ENCODE data around the gene AFAP1L2.

AFAP1L2 gene

GRCh38 chr10:114274616-114275453, 129.5 kb downstream of the AFAP1L2 start:
- no peak for DNase-seq (ENCODE audit: low read depth in 1 of 2, low spot score in 1 of 2)

GRCh38 chr10:114273910-114274309, 130.4 kb downstream of the AFAP1L2 start:
- DNase-seq (ENCODE audit: low read depth in 1 of 2, low spot score in 1 of 2): no peak

- no peak for DNase-seq (ENCODE audit: low read depth in 1 of 2, low spot score in 1 of 2)
Measured at GRCh38 chr10:114272696-114273095, 131.6 kb downstream of the AFAP1L2 start.

GRCh38 chr10:114271779-114272167, 132.5 kb downstream of the AFAP1L2 start:
- DNase-seq (ENCODE audit: low read depth in 1 of 2, low spot score in 1 of 2): no peak

- no peak for DNase-seq (ENCODE audit: low read depth in 1 of 2, low spot score in 1 of 2)
Measured at GRCh38 chr10:114271075-114271778, 133.1 kb downstream of the AFAP1L2 start.

- no peak for DNase-seq (ENCODE audit: low read depth in 1 of 2, low spot score in 1 of 2)
Measured at GRCh38 chr10:114266521-114266920, 137.8 kb downstream of the AFAP1L2 start.

- DNase-seq (ENCODE audit: low read depth in 1 of 2, low spot score in 1 of 2): no peak
Measured at GRCh38 chr10:114265392-114266053, 138.8 kb downstream of the AFAP1L2 start.

GRCh38 chr10:114262496-114262895, 141.8 kb downstream of the AFAP1L2 start:
- DNase-seq (ENCODE audit: low read depth in 1 of 2, low spot score in 1 of 2): no peak

GRCh38 chr10:114261076-114261475, 143.2 kb downstream of the AFAP1L2 start:
- DNase-seq (ENCODE audit: low read depth in 1 of 2, low spot score in 1 of 2): no peak

- DNase-seq (ENCODE audit: low read depth in 1 of 2, low spot score in 1 of 2): no peak
Measured at GRCh38 chr10:114260366-114260765, 143.9 kb downstream of the AFAP1L2 start.

GRCh38 chr10:114259824-114260223, 144.5 kb downstream of the AFAP1L2 start:
- no peak for DNase-seq (ENCODE audit: low read depth in 1 of 2, low spot score in 1 of 2)

- no peak for DNase-seq (ENCODE audit: low read depth in 1 of 2, low spot score in 1 of 2)
Measured at GRCh38 chr10:114258274-114258840, 145.9 kb downstream of the AFAP1L2 start.

- DNase-seq (ENCODE audit: low read depth in 1 of 2, low spot score in 1 of 2): no peak
Measured at GRCh38 chr10:114257498-114257897, 146.8 kb downstream of the AFAP1L2 start.

- DNase-seq (ENCODE audit: low read depth in 1 of 2, low spot score in 1 of 2): no peak
Measured at GRCh38 chr10:114256822-114257221, 147.5 kb downstream of the AFAP1L2 start.

- no peak for DNase-seq (ENCODE audit: low read depth in 1 of 2, low spot score in 1 of 2)
Measured at GRCh38 chr10:114256008-114256765, 148.1 kb downstream of the AFAP1L2 start.

GRCh38 chr10:114255227-114255626, 149.1 kb downstream of the AFAP1L2 start:
- DNase-seq (ENCODE audit: low read depth in 1 of 2, low spot score in 1 of 2): no peak

- no peak for DNase-seq (ENCODE audit: low read depth in 1 of 2, low spot score in 1 of 2)
Measured at GRCh38 chr10:114252883-114253282, 151.4 kb downstream of the AFAP1L2 start.

- no peak for DNase-seq (ENCODE audit: low read depth in 1 of 2, low spot score in 1 of 2)
Measured at GRCh38 chr10:114252092-114252491, 152.2 kb downstream of the AFAP1L2 start.

GRCh38 chr10:114250716-114251115, 153.6 kb downstream of the AFAP1L2 start:
- no peak for DNase-seq (ENCODE audit: low read depth in 1 of 2, low spot score in 1 of 2)

GRCh38 chr10:114250236-114250635, 154.1 kb downstream of the AFAP1L2 start:
- no peak for DNase-seq (ENCODE audit: low read depth in 1 of 2, low spot score in 1 of 2)

Data from stimulated activated CD4-positive, alpha-beta T cell treated with anti-CD3 and anti-CD28 coated beads, Interleukin-15, amount 100 ng/mL, for 1 hour (primary cell).